PC-9 (cell line): ENCODE results near the gene ACSL5.

Experiments used
- EZH2 ChIP-seq: fragments of 200-600 bp; sonication (generic); IDR thresholded peaks from 2 replicates; pipeline ENCODE4 v1.8.0; 2017; ENCODE audit warnings: antibody characterized with exemption, low read depth
- TF ChIP-seq, protein P1 (sequence below): fragments of 200-600 bp; sonication (generic); conservative IDR thresholded peaks from 2 replicates; pipeline ENCODE4 v1.6.1; 2017; ENCODE audit warnings: mixed run types, antibody characterized with exemption, mild to moderate bottlenecking, moderate library complexity

- TF ChIP-seq EZH2, result no peak
- TF ChIP-seq, protein P1, sequence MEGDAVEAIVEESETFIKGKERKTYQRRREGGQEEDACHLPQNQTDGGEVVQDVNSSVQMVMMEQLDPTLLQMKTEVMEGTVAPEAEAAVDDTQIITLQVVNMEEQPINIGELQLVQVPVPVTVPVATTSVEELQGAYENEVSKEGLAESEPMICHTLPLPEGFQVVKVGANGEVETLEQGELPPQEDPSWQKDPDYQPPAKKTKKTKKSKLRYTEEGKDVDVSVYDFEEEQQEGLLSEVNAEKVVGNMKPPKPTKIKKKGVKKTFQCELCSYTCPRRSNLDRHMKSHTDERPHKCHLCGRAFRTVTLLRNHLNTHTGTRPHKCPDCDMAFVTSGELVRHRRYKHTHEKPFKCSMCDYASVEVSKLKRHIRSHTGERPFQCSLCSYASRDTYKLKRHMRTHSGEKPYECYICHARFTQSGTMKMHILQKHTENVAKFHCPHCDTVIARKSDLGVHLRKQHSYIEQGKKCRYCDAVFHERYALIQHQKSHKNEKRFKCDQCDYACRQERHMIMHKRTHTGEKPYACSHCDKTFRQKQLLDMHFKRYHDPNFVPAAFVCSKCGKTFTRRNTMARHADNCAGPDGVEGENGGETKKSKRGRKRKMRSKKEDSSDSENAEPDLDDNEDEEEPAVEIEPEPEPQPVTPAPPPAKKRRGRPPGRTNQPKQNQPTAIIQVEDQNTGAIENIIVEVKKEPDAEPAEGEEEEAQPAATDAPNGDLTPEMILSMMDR, result no peak
These were observed 92.9 kb downstream of the ACSL5 start for GRCh38 chr10:112466802-112467201.
